ENCODE measurements around the gene LRRC3. TPM values are rescaled to one million over a fixed set of nuclear protein-coding genes. Genes with fewer than 3 reads are reported as not detected.
"Not testable (repeated sequence)": the region's sequence is repeated elsewhere in the genome, so short reads cannot be mapped to it uniquely, and the experiment has no call there.

The LRRC3 gene
- total RNA-seq, 1 donor from 2014 or later: 10.1 TPM

- Mint-ChIP-seq H3K4me1 (no peaks in the 10 kb centered on the region), H3K36me3 (ENCODE audit: low read depth) (no peaks in the 10 kb centered on the region)
- DNase-seq (ENCODE audit: low read depth, low spot score): no peak
Observed at GRCh38 chr21:44478124-44478800, 23.0 kb downstream of the LRRC3 start.

GRCh38 chr21:44478801-44479167 lies 23.5 kb downstream of the LRRC3 start:
- no peaks in the 10 kb centered on the region for H3K36me3 Mint-ChIP-seq (ENCODE audit: low read depth)
- no peak for TF ChIP-seq CTCF (conservative IDR thresholded peaks at IDR 0.05)
- H3K27ac Mint-ChIP-seq (ENCODE audit: unreplicated experiment): peak overlapping the region; percentile 59
- no peaks in the 10 kb centered on the region for H3K27me3 Mint-ChIP-seq (ENCODE audit: low read depth)
- no peaks in the 10 kb centered on the region for H3K4me1 Mint-ChIP-seq
- DNase-seq (ENCODE audit: low read depth, low spot score): no peak
- no peak overlapping the region for H3K4me3 Mint-ChIP-seq
- no peaks in the 10 kb centered on the region for H3K9me3 Mint-ChIP-seq

More at GRCh38 chr21:44478124-44478800, 23.0 kb downstream of the LRRC3 start:
- H3K9me3 Mint-ChIP-seq: no peaks in the 10 kb centered on the region
- no peak for TF ChIP-seq CTCF (conservative IDR thresholded peaks at IDR 0.05)
- no peak overlapping the region for H3K27ac Mint-ChIP-seq (ENCODE audit: unreplicated experiment)
- no peaks in the 10 kb centered on the region for H3K27me3 Mint-ChIP-seq (ENCODE audit: low read depth)
- no peak overlapping the region for H3K4me3 Mint-ChIP-seq

- H3K4me3 Mint-ChIP-seq: not testable (repeated sequence)
- DNase-seq (ENCODE audit: low read depth, low spot score): peak; percentile 44
Observed at GRCh38 chr21:44479556-44480199, 24.4 kb downstream of the LRRC3 start.

GRCh38 chr21:44480200-44481053 lies 25.1 kb downstream of the LRRC3 start:
- H3K9me3 Mint-ChIP-seq: no peaks in the 10 kb centered on the region
- DNase-seq (ENCODE audit: low read depth, low spot score): no peak
- H3K4me1 Mint-ChIP-seq: peaks cover 10% of the 10 kb centered on the region
- no peak for TF ChIP-seq CTCF (conservative IDR thresholded peaks at IDR 0.05)
- no peak overlapping the region for H3K27ac Mint-ChIP-seq (ENCODE audit: unreplicated experiment)
- no peaks in the 10 kb centered on the region for H3K27me3 Mint-ChIP-seq (ENCODE audit: low read depth)
- H3K36me3 Mint-ChIP-seq (ENCODE audit: low read depth): no peaks in the 10 kb centered on the region
- no peak overlapping the region for H3K4me3 Mint-ChIP-seq

More at GRCh38 chr21:44479556-44480199, 24.4 kb downstream of the LRRC3 start:
- not testable (repeated sequence) for H3K27ac Mint-ChIP-seq (ENCODE audit: unreplicated experiment); H3K27me3 Mint-ChIP-seq (ENCODE audit: low read depth); H3K9me3 Mint-ChIP-seq; H3K4me1 Mint-ChIP-seq; H3K36me3 Mint-ChIP-seq (ENCODE audit: low read depth)
- TF ChIP-seq CTCF (conservative IDR thresholded peaks at IDR 0.05): peak; percentile 74

- peaks cover 11% of the 10 kb centered on the region for H3K4me1 Mint-ChIP-seq
- H3K4me3 Mint-ChIP-seq: peak overlapping the region; percentile 49
- DNase-seq (ENCODE audit: low read depth, low spot score): no peak
- no peak for TF ChIP-seq CTCF (conservative IDR thresholded peaks at IDR 0.05)
- no peaks in the 10 kb centered on the region for H3K27me3 Mint-ChIP-seq (ENCODE audit: low read depth)
- H3K36me3 Mint-ChIP-seq (ENCODE audit: low read depth): peaks cover under 1% of the 10 kb centered on the region
- no peak overlapping the region for H3K27ac Mint-ChIP-seq (ENCODE audit: unreplicated experiment)
- no peaks in the 10 kb centered on the region for H3K9me3 Mint-ChIP-seq
Observed at GRCh38 chr21:44482581-44483287, 27.4 kb downstream of the LRRC3 start.

Data from neural crest cell (in vitro differentiated cells).